ENCODE results near the gene ENTPD2. TPM values are rescaled to one million over a fixed set of nuclear protein-coding genes. Genes with fewer than 3 reads are reported as not detected.

Gene ENTPD2
- total and polyA plus RNA-seq, 2 of the 4 experiments (the other 2 are of a cell fraction) = not detected

- Histone ChIP-seq H4K20me1 (ENCODE audit: insufficient read depth, low read length) (no peaks in the 10 kb centered on the region; the same call in 1 of the 2 replicates), H2AK5ac (ENCODE audit: low read depth, low read length) (no peak overlapping the region), H3K4me1 (ENCODE audit: control insufficient read depth, insufficient read depth, low read length) (no peaks in the 10 kb centered on the region; the same call in 1 of the 2 replicates), H3K4me3 (ENCODE audit: insufficient read depth, low read depth, low read length) (no peak overlapping the region), H4K8ac (ENCODE audit: low read depth in 2 of 2, low read length in 2 of 2) (no peak overlapping the region), H3K27me3 (ENCODE audit: control insufficient read depth, insufficient read depth, low read length) (peaks cover 71% of the 10 kb centered on the region), H3K36me3 (ENCODE audit: control insufficient read depth, insufficient read depth, low read length) (no peaks in the 10 kb centered on the region), H3K9ac (ENCODE audit: low read depth, low read length) (no peak overlapping the region), H2AK9ac (replicated peaks; ENCODE audit: low read depth, low read length, poor library complexity) (no peak overlapping the region), H2BK120ac (ENCODE audit: low read depth, low read length) (no peak overlapping the region), H2AFZ (replicated peaks; ENCODE audit: low read length, poor library complexity) (no peak overlapping the region), H3K79me1 (ENCODE audit: low read depth in 1 of 2, low read length in 2 of 2) (no peaks in the 10 kb centered on the region), H2BK20ac (ENCODE audit: low read depth, low read length) (no peak overlapping the region), H3K4me2 (ENCODE audit: low read depth, low read length) (no peak overlapping the region), H3K14ac (replicated peaks; ENCODE audit: low read depth, low read length) (no peak overlapping the region), H4K5ac (ENCODE audit: low read depth, low read length) (no peak overlapping the region), H3K18ac (ENCODE audit: low read depth, low read length) (no peak overlapping the region), H3K4ac (ENCODE audit: low read depth, low read length) (no peak overlapping the region), H3K23ac (ENCODE audit: low read depth, low read length) (no peak overlapping the region), H3K56ac (ENCODE audit: extremely low read depth, insufficient read depth, low read length) (no peak overlapping the region), H3K27ac (ENCODE audit: insufficient read depth, low read length) (no peak overlapping the region), H3K9me1 (ENCODE audit: insufficient read depth, low read length) (no peaks in the 10 kb centered on the region), H3K9me3 (ENCODE audit: control insufficient read depth, insufficient read depth, low read length) (no peaks in the 10 kb centered on the region), H4K91ac (ENCODE audit: insufficient read depth, low read depth, low read length) (no peak overlapping the region), H2BK5ac (ENCODE audit: low read depth, low read length, poor library complexity, severe bottlenecking) (no peak overlapping the region), H2BK15ac (ENCODE audit: low read depth, low read length) (no peak overlapping the region)
- 70% methylated on average over 3 of the region's 5 CpGs; no CpG with 5 or more reads in 1 of the 2 experiments for WGBS, 2 experiments (ENCODE audit: extremely low coverage in 2 of 2, insufficient read length in 1 of 2)
- ChIA-PET POLR2A (ENCODE audit: unreplicated experiment) (no interaction called here), CTCF (no interaction called here)
- intact Hi-C loops (cut with micrococcal nuclease) (no loop called here), in situ Hi-C loops (cut with MboI; ENCODE audit: low sequenced_read_pairs) (no loop called here), dilution Hi-C loops (cut with HindIII; ENCODE audit: low sequenced_read_pairs, unreplicated experiment) (no loop called here)
- DNase-seq = no peak
- TF ChIP-seq, protein P1, sequence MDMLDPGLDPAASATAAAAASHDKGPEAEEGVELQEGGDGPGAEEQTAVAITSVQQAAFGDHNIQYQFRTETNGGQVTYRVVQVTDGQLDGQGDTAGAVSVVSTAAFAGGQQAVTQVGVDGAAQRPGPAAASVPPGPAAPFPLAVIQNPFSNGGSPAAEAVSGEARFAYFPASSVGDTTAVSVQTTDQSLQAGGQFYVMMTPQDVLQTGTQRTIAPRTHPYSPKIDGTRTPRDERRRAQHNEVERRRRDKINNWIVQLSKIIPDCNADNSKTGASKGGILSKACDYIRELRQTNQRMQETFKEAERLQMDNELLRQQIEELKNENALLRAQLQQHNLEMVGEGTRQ (IDR thresholded peaks at IDR 0.05; ENCODE audit: low read depth, low read length) = no peak
- TF ChIP-seq RAD21 (IDR thresholded peaks at IDR 0.05; ENCODE audit: low read length) (no peak), RCOR1 (IDR thresholded peaks at IDR 0.05; ENCODE audit: insufficient replicate concordance, low read length) (no peak), RFX5 (IDR thresholded peaks at IDR 0.05; ENCODE audit: low read depth, low read length) (no peak), CTCF (conservative IDR thresholded peaks at IDR 0.05; ENCODE audit: low read depth, low read length) (no peak), MAFK (IDR thresholded peaks at IDR 0.05; ENCODE audit: low read depth, low read length) (no peak), MXI1 (IDR thresholded peaks at IDR 0.05; ENCODE audit: borderline replicate concordance, low read depth, low read length) (no peak), CEBPB (IDR thresholded peaks at IDR 0.05; ENCODE audit: low read depth, low read length) (no peak), ELK1 (IDR thresholded peaks at IDR 0.05; ENCODE audit: borderline replicate concordance, low read depth, low read length) (no peak)
- BruUV-seq (replicated peaks) = no TSS peak
- ATAC-seq (ENCODE audit: low read depth) = no peak
These were observed 3.3 kb downstream of the ENTPD2 start for GRCh38 chr9:137050570-137050969.

All from IMR-90 (cell line).